GM19395 (cell line): Measurements from ENCODE around the gene SPINT4.
"Not testable (repeated sequence)": the region's sequence is repeated elsewhere in the genome, so short reads cannot be mapped to it uniquely, and the experiment has no call there.

ENCODE experiments used
- ATAC-seq: cut with Tn5 transposase; IDR thresholded peaks from one replicate; pipeline ENCODE4 v1.9.1; 2021; ENCODE audit warnings: mild to moderate bottlenecking, moderate library complexity; ENCODE audit not compliant: unreplicated experiment

Gene SPINT4

DNA sequence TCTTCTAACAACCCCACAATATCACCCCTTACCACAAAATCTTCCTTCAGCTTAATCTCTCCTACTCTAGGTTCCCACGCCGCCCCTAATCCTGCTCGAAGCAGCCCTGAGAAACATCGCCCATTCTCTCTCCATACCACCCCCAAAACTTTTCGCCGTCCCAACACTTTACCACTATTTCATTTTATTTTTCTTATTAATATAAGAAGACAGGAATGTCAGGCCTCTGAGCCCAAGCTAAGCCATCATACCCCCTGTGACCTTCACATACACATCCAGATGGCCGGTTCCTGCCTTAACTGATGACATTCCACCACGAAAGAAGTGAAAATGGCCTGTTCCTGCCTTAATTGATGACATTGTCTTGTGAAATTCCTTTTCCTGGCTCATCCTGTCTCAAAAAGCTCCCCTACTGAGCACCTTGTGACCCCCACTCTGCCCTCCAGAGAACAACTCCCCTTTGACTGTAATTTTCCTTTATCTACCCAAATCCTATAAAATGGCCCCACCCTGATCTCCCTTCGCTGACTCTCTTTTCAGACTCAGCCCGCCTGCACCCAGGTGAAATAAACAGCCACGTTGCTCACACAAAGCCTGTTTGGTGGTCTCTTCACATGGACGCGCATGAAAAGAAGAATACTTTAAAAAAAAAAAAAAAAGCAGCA, 42.6 kb downstream of the SPINT4 start:
- ATAC-seq: not testable (repeated sequence)

DNA sequence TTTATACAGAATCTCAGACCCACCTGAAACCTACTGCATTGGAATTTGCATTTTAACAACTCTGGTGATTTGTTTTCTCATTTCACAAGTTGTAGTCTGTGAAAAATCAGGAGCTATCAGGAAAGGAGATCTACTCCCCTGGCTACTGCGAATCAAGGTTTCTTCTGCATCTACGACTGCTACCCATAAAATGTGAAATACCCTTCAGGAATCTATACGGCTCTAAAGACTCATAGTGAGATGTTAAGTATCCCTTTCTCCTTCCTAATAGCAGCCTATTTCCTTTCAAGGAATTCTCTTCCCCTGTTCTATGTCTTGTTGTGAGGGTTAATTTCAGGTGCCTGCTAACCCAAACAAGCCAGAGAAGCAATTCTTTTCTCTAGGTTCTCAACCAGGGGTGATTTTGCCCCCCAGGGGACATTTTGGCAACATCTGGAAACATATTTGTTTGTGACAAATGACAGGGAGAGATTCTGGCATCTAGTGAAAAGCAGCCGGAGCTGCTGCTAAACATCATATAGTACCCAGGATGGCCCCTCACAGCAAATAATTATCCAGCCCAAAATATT, 43.2 kb downstream of the SPINT4 start:
- no peak for ATAC-seq

DNA sequence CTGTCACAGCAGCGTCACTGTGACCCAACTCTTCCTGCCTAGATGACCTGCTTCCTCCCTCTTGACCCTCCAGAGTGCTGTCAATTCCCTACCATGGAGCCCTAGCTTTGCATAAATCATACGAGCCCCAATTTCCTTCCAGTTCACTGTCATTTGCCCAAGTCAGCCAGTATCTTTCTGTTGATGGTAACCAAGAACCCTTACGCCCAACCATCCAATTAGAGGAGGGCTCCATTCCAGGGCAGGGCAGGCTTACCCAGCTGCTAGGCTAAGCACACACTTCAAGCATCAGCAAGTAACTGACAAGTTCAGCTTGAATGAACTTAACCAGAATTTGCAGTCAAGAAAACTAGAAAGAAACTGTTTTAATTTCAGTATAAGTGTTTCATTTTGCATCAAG, 43.8 kb downstream of the SPINT4 start:
- ATAC-seq: no peak

DNA sequence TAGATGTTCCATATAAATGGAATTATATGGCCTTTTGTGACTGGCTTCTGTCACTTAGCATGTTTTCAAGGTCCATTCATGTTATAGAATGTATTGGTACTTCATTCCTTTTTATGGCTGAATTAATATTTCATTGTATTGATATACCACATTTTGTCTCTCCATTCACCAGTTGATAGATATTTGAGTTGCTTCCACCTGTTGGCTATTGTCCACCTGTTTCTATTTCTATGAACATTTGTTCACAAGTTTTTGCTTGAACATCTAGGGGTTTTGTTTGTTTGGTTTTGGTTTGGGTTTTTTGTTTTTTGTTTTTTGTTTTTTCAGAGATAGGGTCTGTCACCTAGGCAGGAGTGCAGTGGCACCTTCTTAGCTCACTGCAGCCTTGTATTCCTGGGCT, 46.3 kb downstream of the SPINT4 start:
- no peak for ATAC-seq

DNA sequence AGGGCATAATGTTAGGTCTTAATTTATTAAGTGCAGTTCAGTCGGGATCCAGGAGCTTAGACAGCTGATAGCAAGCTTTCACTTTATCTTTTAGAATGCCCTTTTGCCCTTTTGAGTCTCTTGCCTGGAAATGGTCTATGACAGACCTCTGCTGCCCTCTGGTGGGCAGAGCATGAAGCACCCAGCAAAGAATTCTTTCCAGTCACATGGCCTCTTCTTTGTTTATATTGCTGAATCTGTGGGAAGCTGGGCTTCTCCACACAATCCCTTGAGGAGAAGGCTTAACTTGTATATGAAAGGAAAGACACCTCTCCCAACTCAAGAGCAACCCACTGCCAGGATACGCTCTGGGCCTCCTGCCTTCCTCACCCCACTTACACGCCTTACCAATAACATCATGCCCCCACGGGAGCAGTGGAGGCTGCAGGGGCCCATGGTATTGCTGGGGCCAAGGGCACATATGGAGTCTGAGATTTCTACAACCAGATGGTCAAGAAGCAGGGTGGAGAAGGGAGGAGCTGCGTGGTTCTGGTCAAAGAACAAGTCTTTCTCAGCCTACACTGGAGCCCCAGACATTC, 49.1 kb downstream of the SPINT4 start:
- ATAC-seq: no peak

DNA sequence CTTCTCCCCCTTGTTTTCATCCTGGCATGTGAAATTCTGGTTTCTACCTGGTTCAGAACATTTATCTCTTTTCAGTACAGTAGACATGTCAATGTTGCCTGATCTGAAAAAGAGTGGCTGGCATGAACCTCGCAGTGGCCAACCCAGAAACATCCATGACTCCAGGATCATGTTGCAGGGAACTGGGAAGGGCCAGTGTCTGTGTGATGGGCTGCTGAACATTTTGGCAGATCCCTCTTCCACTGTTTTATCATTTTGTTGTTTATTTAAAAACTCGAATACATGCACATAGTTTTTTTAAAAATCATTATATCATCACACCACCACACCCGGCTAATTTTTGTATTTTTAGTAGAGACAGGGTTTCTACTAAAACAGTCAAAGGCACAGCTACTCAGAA, 50.5 kb downstream of the SPINT4 start:
- no peak for ATAC-seq

DNA sequence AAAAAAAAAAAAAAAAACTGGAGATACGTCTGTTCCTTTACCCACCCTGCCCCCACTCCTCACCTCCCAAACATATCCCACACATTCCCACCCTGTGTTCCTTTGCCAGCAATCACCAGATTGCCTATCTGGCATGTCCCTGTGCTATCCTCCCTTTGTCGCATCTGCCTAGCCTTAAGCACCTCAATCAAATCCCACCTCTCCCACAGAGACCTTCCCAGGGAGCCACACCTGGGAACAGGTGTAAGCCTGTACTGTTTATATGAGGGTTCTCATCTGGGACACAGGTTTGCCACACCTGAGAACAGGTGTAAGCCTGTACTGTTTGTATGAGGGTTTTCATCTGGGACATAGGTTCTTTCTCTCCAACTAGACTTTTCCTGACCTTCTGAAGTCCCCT, 52.8 kb downstream of the SPINT4 start:
- no peak for ATAC-seq

DNA sequence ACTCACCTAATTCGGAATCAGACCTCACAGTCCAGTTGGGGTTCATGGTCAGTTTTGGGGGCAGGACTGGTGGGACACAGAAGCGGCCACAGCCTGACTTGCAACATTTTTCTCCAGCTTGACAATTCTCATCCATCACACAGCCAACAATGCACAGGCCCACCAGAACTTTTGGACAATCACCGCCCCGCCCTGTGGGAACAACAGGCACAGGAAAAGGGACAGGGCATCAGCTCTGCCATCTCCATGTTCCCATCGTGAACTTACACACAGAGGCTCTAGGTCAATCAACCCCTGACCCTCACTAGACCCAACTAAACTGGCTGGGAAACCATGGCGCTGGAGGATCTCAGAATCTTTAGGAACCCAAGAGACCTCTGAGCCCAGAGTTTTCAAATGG, 53.3 kb downstream of the SPINT4 start:
- no peak for ATAC-seq
